ENCODE data around the gene ANXA3. TPM values are rescaled to one million over a fixed set of nuclear protein-coding genes. Genes with fewer than 3 reads are reported as not detected.

Gene ANXA3
- total RNA-seq, 1 donor from 2014 or later = 68.7 TPM

DNA sequence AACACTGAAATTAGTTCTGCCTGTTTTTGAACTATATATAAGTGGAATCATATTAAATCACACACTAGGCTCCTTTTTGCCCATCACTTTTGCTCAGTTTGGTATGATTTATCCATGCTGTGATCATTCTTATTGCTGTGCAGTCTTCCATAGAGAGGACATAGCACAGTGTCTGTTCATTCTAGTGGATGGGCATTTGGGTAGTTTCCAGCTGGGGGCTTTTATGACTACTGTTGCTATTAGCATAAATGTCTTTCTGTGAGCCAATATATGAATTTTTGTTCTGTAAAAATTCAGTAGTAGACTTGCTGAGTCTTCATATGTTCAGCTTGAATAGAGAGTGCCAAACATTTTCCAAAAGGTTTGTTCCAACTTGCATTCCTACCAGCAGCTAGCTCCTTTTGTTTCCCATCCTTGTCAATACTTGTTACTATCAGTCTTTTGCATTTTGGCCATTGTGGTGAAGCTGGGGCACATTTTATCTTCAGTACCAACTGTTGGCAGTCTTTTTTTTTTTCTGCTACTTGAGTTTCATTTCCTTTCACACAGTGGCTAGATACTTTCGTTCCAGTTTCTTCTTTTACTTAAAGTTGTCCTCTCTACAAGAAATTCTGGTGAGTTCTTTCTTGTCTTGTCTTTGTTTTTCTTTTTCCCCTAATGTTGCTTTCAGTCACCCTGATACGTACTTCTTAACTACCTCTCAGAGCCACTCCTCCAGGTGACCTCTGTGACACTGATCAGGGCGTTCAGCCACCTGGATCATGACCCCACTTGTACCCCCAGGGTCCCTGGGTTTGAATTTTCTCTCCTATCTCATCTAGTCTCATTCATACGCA, 87.0 kb downstream of the ANXA3 start:
- Mint-ChIP-seq H3K4me1 (ENCODE audit: low read depth, unreplicated experiment) (no peaks in the 10 kb centered on the region), H3K4me3 (ENCODE audit: unreplicated experiment) (no peak overlapping the region), H3K27ac (ENCODE audit: unreplicated experiment) (no peak overlapping the region), H3K36me3 (ENCODE audit: low read depth, unreplicated experiment) (no peaks in the 10 kb centered on the region), H3K9me3 (ENCODE audit: unreplicated experiment) (no peaks in the 10 kb centered on the region), H3K27me3 (ENCODE audit: low read depth, unreplicated experiment) (peaks cover 4% of the 10 kb centered on the region)
- Histone ChIP-seq H3K79me2 (ENCODE audit: insufficient read depth, low read length) (no peaks in the 10 kb centered on the region), H2AFZ (ENCODE audit: low read depth, low read length) (no peak overlapping the region), H3K27me3 (ENCODE audit: insufficient read depth, low read length) (no peaks in the 10 kb centered on the region), H3K9ac (ENCODE audit: low read length) (no peak overlapping the region), H3K9me3 (ENCODE audit: insufficient read depth, low read depth, low read length) (no peaks in the 10 kb centered on the region), H3K4me1 (ENCODE audit: insufficient read depth, low read length) (no peaks in the 10 kb centered on the region), H3K4me2 (ENCODE audit: low read length) (no peak overlapping the region), H3K36me3 (ENCODE audit: insufficient read depth, low read length) (no peaks in the 10 kb centered on the region), H3K27ac (ENCODE audit: low read depth, low read length) (no peak overlapping the region), H4K20me1 (ENCODE audit: insufficient read depth, low read length) (no peaks in the 10 kb centered on the region), H3K4me3 (ENCODE audit: insufficient read depth, low read depth, low read length) (no peak overlapping the region)
- DNase-seq (ENCODE audit: low read depth) = no peak
- no peak for TF ChIP-seq EZH2 (IDR thresholded peaks at IDR 0.05; ENCODE audit: insufficient read depth, low read length)
- TF ChIP-seq, protein P1, sequence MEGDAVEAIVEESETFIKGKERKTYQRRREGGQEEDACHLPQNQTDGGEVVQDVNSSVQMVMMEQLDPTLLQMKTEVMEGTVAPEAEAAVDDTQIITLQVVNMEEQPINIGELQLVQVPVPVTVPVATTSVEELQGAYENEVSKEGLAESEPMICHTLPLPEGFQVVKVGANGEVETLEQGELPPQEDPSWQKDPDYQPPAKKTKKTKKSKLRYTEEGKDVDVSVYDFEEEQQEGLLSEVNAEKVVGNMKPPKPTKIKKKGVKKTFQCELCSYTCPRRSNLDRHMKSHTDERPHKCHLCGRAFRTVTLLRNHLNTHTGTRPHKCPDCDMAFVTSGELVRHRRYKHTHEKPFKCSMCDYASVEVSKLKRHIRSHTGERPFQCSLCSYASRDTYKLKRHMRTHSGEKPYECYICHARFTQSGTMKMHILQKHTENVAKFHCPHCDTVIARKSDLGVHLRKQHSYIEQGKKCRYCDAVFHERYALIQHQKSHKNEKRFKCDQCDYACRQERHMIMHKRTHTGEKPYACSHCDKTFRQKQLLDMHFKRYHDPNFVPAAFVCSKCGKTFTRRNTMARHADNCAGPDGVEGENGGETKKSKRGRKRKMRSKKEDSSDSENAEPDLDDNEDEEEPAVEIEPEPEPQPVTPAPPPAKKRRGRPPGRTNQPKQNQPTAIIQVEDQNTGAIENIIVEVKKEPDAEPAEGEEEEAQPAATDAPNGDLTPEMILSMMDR (IDR thresholded peaks at IDR 0.05; ENCODE audit: insufficient read depth, low read depth, low read length) = no peak
- no peak for FAIRE-seq

DNA sequence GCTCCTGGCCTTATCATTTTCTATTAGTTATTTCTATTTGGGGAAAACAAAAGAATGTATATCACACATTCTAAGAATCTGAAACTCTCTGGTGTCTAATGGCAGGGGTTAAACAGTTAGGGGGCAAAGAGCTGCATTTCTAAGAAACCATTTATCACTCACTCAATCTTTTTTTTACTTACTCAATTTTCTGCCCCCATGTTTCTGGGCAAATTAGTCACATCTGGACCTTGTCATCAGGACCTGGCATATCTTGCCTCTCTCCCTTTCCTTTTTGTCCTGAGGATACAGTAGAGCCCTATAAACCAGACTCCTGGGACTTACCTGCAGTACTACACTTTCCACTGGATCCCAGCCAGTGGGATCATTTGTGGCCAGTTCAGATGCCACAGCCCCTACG, 89.1 kb downstream of the ANXA3 start:
- Histone ChIP-seq H3K4me2 (ENCODE audit: low read length) (no peak overlapping the region), H4K20me1 (ENCODE audit: insufficient read depth, low read length) (no peaks in the 10 kb centered on the region), H3K4me3 (ENCODE audit: insufficient read depth, low read depth, low read length) (no peak overlapping the region), H3K4me1 (ENCODE audit: insufficient read depth, low read length) (peaks cover 11% of the 10 kb centered on the region), H3K9ac (ENCODE audit: low read length) (no peak overlapping the region), H2AFZ (ENCODE audit: low read depth, low read length) (no peak overlapping the region), H3K9me3 (ENCODE audit: insufficient read depth, low read depth, low read length) (no peaks in the 10 kb centered on the region), H3K36me3 (ENCODE audit: insufficient read depth, low read length) (no peaks in the 10 kb centered on the region), H3K27ac (ENCODE audit: low read depth, low read length) (no peak overlapping the region), H3K27me3 (ENCODE audit: insufficient read depth, low read length) (no peaks in the 10 kb centered on the region), H3K79me2 (ENCODE audit: insufficient read depth, low read length) (no peaks in the 10 kb centered on the region)
- DNase-seq (ENCODE audit: low read depth) = no peak
- FAIRE-seq = no peak
- Mint-ChIP-seq H3K4me1 (ENCODE audit: low read depth, unreplicated experiment) (peaks cover 7% of the 10 kb centered on the region), H3K36me3 (ENCODE audit: low read depth, unreplicated experiment) (no peaks in the 10 kb centered on the region), H3K27me3 (ENCODE audit: low read depth, unreplicated experiment) (peaks cover 4% of the 10 kb centered on the region), H3K27ac (ENCODE audit: unreplicated experiment) (no peak overlapping the region), H3K9me3 (ENCODE audit: unreplicated experiment) (no peaks in the 10 kb centered on the region), H3K4me3 (ENCODE audit: unreplicated experiment) (no peak overlapping the region)
- TF ChIP-seq EZH2 (IDR thresholded peaks at IDR 0.05; ENCODE audit: insufficient read depth, low read length) = no peak
- TF ChIP-seq, protein P1 (IDR thresholded peaks at IDR 0.05; ENCODE audit: insufficient read depth, low read depth, low read length) = no peak

DNA sequence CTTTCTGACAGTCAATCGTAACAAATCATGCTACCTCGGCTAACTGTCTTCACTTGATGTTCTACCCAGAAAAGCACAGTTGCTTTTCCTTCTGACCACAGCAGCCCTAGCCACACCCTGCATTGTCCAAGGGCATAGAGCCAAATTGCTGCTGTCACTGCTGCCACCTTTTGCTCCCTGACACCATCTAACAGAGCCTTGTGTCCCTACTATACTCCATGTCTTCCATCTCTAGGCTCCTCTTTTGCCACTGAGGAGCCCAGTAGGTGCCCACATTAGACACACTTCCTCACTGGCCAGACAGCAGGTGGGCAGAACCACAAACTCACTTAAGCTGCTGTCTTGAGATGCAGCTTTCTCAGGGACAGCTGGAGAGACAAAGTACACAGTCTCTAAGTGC, 91.4 kb downstream of the ANXA3 start:
- no peak overlapping the region for H3K4me2 ChIP-seq (ENCODE audit: low read length)
- no peaks in the 10 kb centered on the region for H3K9me3 ChIP-seq (ENCODE audit: insufficient read depth, low read depth, low read length)
- no peaks in the 10 kb centered on the region for H3K36me3 ChIP-seq (ENCODE audit: insufficient read depth, low read length)
- no peaks in the 10 kb centered on the region for H3K9me3 Mint-ChIP-seq (ENCODE audit: unreplicated experiment)
- H3K79me2 ChIP-seq (ENCODE audit: insufficient read depth, low read length) = no peaks in the 10 kb centered on the region
- H3K4me3 ChIP-seq (ENCODE audit: insufficient read depth, low read depth, low read length) = no peak overlapping the region
- no peaks in the 10 kb centered on the region for H4K20me1 ChIP-seq (ENCODE audit: insufficient read depth, low read length)
- no peak for TF ChIP-seq EZH2 (IDR thresholded peaks at IDR 0.05; ENCODE audit: insufficient read depth, low read length)
- DNase-seq (ENCODE audit: low read depth) = no peak
- no peaks in the 10 kb centered on the region for H3K36me3 Mint-ChIP-seq (ENCODE audit: low read depth, unreplicated experiment)
- H3K9ac ChIP-seq (ENCODE audit: low read length) = no peak overlapping the region
- H3K27me3 Mint-ChIP-seq (ENCODE audit: low read depth, unreplicated experiment) = peaks cover 4% of the 10 kb centered on the region
- no peak for FAIRE-seq
- H3K27ac Mint-ChIP-seq (ENCODE audit: unreplicated experiment) = no peak overlapping the region
- H2AFZ ChIP-seq (ENCODE audit: low read depth, low read length) = no peak overlapping the region
- peaks cover 22% of the 10 kb centered on the region for H3K4me1 ChIP-seq (ENCODE audit: insufficient read depth, low read length)
- H3K4me1 Mint-ChIP-seq (ENCODE audit: low read depth, unreplicated experiment) = peaks cover 16% of the 10 kb centered on the region
- no peaks in the 10 kb centered on the region for H3K27me3 ChIP-seq (ENCODE audit: insufficient read depth, low read length)
- no peak overlapping the region for H3K4me3 Mint-ChIP-seq (ENCODE audit: unreplicated experiment)
- H3K27ac ChIP-seq (ENCODE audit: low read depth, low read length) = no peak overlapping the region
